K562 (cell line): ENCODE results near the gene MARVELD1. TPM values are rescaled to one million over a fixed set of nuclear protein-coding genes. Genes with fewer than 3 reads are reported as not detected.

Experiments
- ATAC-seq: fragments of 200-7000 bp; cut with Tn5 transposase; 3 replicates; pipeline ENCODE4 v1.9.1; 2020; ENCODE audit warnings: moderate library complexity
- BruUV-seq: library from RNA; stranded (reverse); fragments of 400-500 nt; replicated peaks from 2 replicates; lab custom pipeline; 2021; lab: Mats Ljungman, UMichigan
- CTCF ChIA-PET: fragments of 300-600 bp; formaldehyde crosslinking; extraction: SDS; loops from one replicate; lab custom pipeline; 2021; ENCODE audit warnings: low intra/inter-chr PET ratio; lab: Yijun Ruan, JAX
- POLR2A ChIA-PET: fragments of 300-600, 350-650 bp; sonication (Branson Sonifier 250); formaldehyde crosslinking; extraction: SDS; loops from one replicate; lab custom pipeline; 2021; ENCODE audit warnings: antibody characterized with exemption, inconsistent platforms; lab: Yijun Ruan, JAX
- DNase-seq, 4 experiments: peaks; one replicate each; pipeline versions ENCODE4 v3.0.0 to v3.0.0-alpha.2; 2011 to 2018; ENCODE audit warnings: low spot score in 3 of 4, mixed read lengths in 3 of 4; ENCODE audit errors: extremely low read depth in 1 of 4
- FAIRE-seq: peaks from 2 replicates; lab custom pipeline; 2011; peaks lifted over from hg19 to GRCh38; lab: Jason Lieb, UNC
- H2AFZ ChIP-seq: 2 replicates; pipeline ENCODE4 v1.6.0; 2011; ENCODE audit warnings: low read depth, low read length, control low read depth, inconsistent platforms
- H3K27ac ChIP-seq: fragments of 200-600 bp; 3 replicates; pipeline ENCODE4 v1.8.0; 2011; ENCODE audit warnings: low read depth, mild to moderate bottlenecking, control low read depth, inconsistent platforms, low read length, moderate library complexity, mixed read lengths; ENCODE audit errors: extremely low read depth
- H3K27me3 ChIP-seq, 2 experiments: fragments of 300-600 bp in 1 of 2; 2 replicates in 1 of 2; 3 replicates in 1 of 2; pipeline versions ENCODE4 v1.6.0 to v1.8.0; 2011; ENCODE audit warnings: inconsistent platforms in 2 of 2, low read length in 2 of 2, mild to moderate bottlenecking in 1 of 2, mixed read lengths in 1 of 2, moderate library complexity in 1 of 2; ENCODE audit not compliant: control insufficient read depth in 2 of 2, insufficient read depth in 2 of 2
- H3K36me3 ChIP-seq: fragments of 300-600 bp; 3 replicates; pipeline ENCODE4 v1.8.0; 2011; ENCODE audit warnings: mild to moderate bottlenecking, low read length, inconsistent platforms; ENCODE audit not compliant: control insufficient read depth, insufficient read depth
- H3K4me1 ChIP-seq, 2 experiments: fragments of 200-600 bp in 1 of 2; replicated peaks in 1 of 2; 2 replicates in 1 of 2; 3 replicates in 1 of 2; pipeline versions ENCODE4 v1.5.1 to v1.8.0; 2011; ENCODE audit warnings: inconsistent platforms in 2 of 2, low read length in 2 of 2, mild to moderate bottlenecking in 1 of 2, mixed read lengths in 1 of 2, moderate library complexity in 1 of 2; ENCODE audit not compliant: control insufficient read depth in 2 of 2, insufficient read depth in 2 of 2
- H3K4me2 ChIP-seq: 2 replicates; pipeline ENCODE4 v1.6.1; 2011; ENCODE audit warnings: low read length, control low read depth, inconsistent platforms, mixed read lengths; ENCODE audit not compliant: insufficient read depth
- H3K4me3 ChIP-seq: fragments of 200-600 bp; sonication (generic), shearing (Covaris generic); 2 replicates; pipeline ENCODE4 v1.5.1; 2016; ENCODE audit warnings: control low read depth, inconsistent platforms
- H3K79me2 ChIP-seq: fragments of 200-600 bp; 3 replicates; pipeline ENCODE4 v1.8.0; 2011; ENCODE audit warnings: low read length, inconsistent platforms; ENCODE audit not compliant: control insufficient read depth, insufficient read depth
- H3K9ac ChIP-seq, 2 experiments: 2 replicates each; pipeline versions ENCODE4 v1.6.0 to v1.6.1; 2011; ENCODE audit warnings: low read depth in 2 of 2, low read length in 2 of 2, control low read depth in 1 of 2, inconsistent platforms in 1 of 2, mild to moderate bottlenecking in 1 of 2, mixed read lengths in 1 of 2; ENCODE audit not compliant: insufficient read depth in 1 of 2
- H3K9me1 ChIP-seq: one replicate; pipeline ENCODE4 v1.6.0; 2011; ENCODE audit warnings: inconsistent platforms, mild to moderate bottlenecking, low read length, moderate library complexity; ENCODE audit not compliant: control insufficient read depth, insufficient read depth
- H3K9me3 ChIP-seq: replicated peaks from 2 replicates; pipeline ENCODE4 v1.5.1; 2011; ENCODE audit warnings: low read depth, low read length, inconsistent platforms; ENCODE audit not compliant: control insufficient read depth, insufficient read depth
- H4K20me1 ChIP-seq: replicated peaks from 2 replicates; pipeline ENCODE4 v1.6.1; 2011; ENCODE audit warnings: low read length, inconsistent platforms, mixed read lengths; ENCODE audit not compliant: control insufficient read depth, insufficient read depth
- CHD2 ChIP-seq: IDR thresholded peaks from 2 replicates; pipeline ENCODE4 v1.6.1; 2011; ENCODE audit warnings: low read depth, low read length
- EP400 ChIP-seq: fragments of 450-650 bp; IDR thresholded peaks from 2 replicates; pipeline ENCODE4 v1.6.1; 2017; ENCODE audit warnings: antibody characterized with exemption, mild to moderate bottlenecking, moderate library complexity
- HNRNPH1 ChIP-seq: fragments of 200-400 bp; formaldehyde crosslinking; optimal IDR thresholded peaks from 2 replicates; pipeline ENCODE3; 2017; ENCODE audit warnings: low read depth, mild to moderate bottlenecking, low read length, moderate library complexity
- NCOA4 ChIP-seq: fragments of 450-650 bp; IDR thresholded peaks from 2 replicates; pipeline ENCODE4 v1.6.1; 2018; ENCODE audit warnings: mild to moderate bottlenecking; ENCODE audit not compliant: partially characterized antibody
- ZNF324 ChIP-seq: fragments of 250-450 bp; sonication (Bioruptor Pico); IDR thresholded peaks from 2 replicates; pipeline ENCODE4 v1.4.0; 2020; ENCODE audit warnings: mild to moderate bottlenecking
- WGBS: fragments of 100-300 bp; shearing (Covaris generic); methylation state at CpG from one replicate; pipeline ENCODE4 v1.1.6; 2016; ENCODE audit warnings: low coverage, mixed read lengths; ENCODE audit not compliant: insufficient coverage; ENCODE audit errors: missing lambda C conversion rate; 5-methylcytosine and 5-hydroxymethylcytosine counted together
- in situ Hi-C: fragments of 300-500 bp; cut with MboI; formaldehyde crosslinking; loops from 4 replicates; pipeline ENCODE4 v1.15.0; 2018; ENCODE audit warnings: inconsistent platforms, mixed read lengths
- intact Hi-C: fragments of 100-400 bp; cut with micrococcal nuclease; formaldehyde crosslinking; loops from 2 replicates; pipeline ENCODE4 v1.14.2; 2022
- polyA plus RNA-seq, 8 experiments: library from polyadenylated mRNA; depleted of rRNA in 4 of 8; stranded (reverse) in 5 of 8; unstranded in 3 of 8; fragments of >200 nt; fragmentation: Nextera tagmentation in 2 of 8; fragmentation: Illumina TruSeq in 1 of 8; extraction: Ambion mirVana in 2 of 8; extraction: Trizol in 1 of 8; gene quantifications; 2 replicates each; pipeline versions ENCODE4 v1.2.1 to v1.2.3, GENCODE V29; 2011 to 2014; ENCODE audit warnings: inconsistent platforms in 1 of 8, missing spikeins in 1 of 8
- total RNA-seq, 7 experiments: library from RNA; depleted of rRNA in 6 of 7; stranded (reverse); fragments of >200 nt in 6 of 7; fragmentation: Illumina TruSeq in 2 of 7; extraction: Trizol in 2 of 7; gene quantifications; 2 replicates each; pipeline versions ENCODE4 v1.2.1 to v1.2.3, GENCODE V29; 2011 to 2021; ENCODE audit warnings: low replicate concordance in 1 of 7
- TF ChIP-seq, protein P1 (sequence below), 2 experiments: fragments of 450-650 bp; conservative IDR thresholded peaks; 2 replicates each; pipeline ENCODE4 v1.6.1; 2017; ENCODE audit warnings: mild to moderate bottlenecking in 2 of 2, moderate library complexity in 2 of 2
- TF ChIP-seq, protein P2 (sequence below): fragments of 150-350 bp; conservative IDR thresholded peaks from 2 replicates; pipeline ENCODE4 v1.6.1; 2014; ENCODE audit warnings: low read length

MARVELD1 gene
- total and polyA plus RNA-seq, 9 of the 15 experiments (the other 6 are each of a cell fraction or from before 2014, with no cell fraction given): 2.7 to 12.5 (median 5.3) TPM

DNA sequence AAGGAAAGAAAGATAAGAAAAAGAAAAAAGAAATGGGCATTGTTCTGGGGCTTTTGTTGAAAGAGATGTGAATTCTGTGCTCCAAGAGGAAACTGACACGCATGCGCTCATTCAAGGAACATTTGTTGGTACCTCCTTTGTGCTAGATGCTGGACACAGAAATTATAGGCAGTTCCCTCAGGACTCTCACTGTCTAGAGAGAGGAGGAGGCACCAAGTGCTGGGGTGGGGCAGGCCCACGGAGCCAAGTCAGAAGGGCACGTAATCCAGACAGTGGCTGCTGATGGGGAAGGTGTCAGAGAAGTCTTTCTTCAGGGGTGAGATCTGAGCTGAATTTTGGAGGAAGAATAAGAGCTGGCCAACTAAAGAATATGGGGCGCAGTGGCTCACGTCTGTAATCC, 20.5 kb downstream of the MARVELD1 start:
- BruUV-seq: no TSS peak
- POLR2A ChIA-PET: interaction anchor here (1.0 to 1.5 kb wide), 2 partner anchors 23 to 33 kb away, joined by 3 to 4 read pairs; no protein-coding TSS in a partner anchor
- FAIRE-seq: no peak

More for the DNA sequence above, 20.5 kb downstream of the MARVELD1 start:
- no peak overlapping the region for H3K4me3 ChIP-seq
- DNase-seq (no peak), ATAC-seq (no peak)
- H4K20me1 ChIP-seq: 0 out of 2 replicates have a peak, but pooled peaks cover 6% of the 10 kb centered on the region
- H3K36me3 ChIP-seq: peaks cover 4% of the 10 kb centered on the region; the same call in 1 of the 3 replicates
- in situ Hi-C loops (no loop called here), intact Hi-C loops (loop anchor here (5.0 kb wide), 1 partner anchor 162 kb away; the partner anchor contains the start of gene ANKRD2)
- H3K27me3 ChIP-seq: no peaks in the 10 kb centered on the region
- no peak overlapping the region for H3K27ac ChIP-seq
- H2AFZ ChIP-seq: no peak overlapping the region
- H3K9ac ChIP-seq: no peak overlapping the region
- peaks cover 12 to 14% of the 10 kb centered on the region in 2 experiments; a peak in 4 of 5 replicates for H3K4me1 ChIP-seq
- TF ChIP-seq CHD2 (no peak), EP400 (no peak), NCOA4 (no peak), ZNF324 (no peak), HNRNPH1 (no peak)
- TF ChIP-seq, protein P1, sequence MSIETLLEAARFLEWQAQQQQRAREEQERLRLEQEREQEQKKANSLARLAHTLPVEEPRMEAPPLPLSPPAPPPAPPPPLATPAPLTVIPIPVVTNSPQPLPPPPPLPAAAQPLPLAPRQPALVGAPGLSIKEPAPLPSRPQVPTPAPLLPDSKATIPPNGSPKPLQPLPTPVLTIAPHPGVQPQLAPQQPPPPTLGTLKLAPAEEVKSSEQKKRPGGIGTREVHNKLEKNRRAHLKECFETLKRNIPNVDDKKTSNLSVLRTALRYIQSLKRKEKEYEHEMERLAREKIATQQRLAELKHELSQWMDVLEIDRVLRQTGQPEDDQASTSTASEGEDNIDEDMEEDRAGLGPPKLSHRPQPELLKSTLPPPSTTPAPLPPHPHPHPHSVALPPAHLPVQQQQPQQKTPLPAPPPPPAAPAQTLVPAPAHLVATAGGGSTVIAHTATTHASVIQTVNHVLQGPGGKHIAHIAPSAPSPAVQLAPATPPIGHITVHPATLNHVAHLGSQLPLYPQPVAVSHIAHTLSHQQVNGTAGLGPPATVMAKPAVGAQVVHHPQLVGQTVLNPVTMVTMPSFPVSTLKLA (conservative IDR thresholded peaks at IDR 0.05): no peak
- TF ChIP-seq, protein P2, sequence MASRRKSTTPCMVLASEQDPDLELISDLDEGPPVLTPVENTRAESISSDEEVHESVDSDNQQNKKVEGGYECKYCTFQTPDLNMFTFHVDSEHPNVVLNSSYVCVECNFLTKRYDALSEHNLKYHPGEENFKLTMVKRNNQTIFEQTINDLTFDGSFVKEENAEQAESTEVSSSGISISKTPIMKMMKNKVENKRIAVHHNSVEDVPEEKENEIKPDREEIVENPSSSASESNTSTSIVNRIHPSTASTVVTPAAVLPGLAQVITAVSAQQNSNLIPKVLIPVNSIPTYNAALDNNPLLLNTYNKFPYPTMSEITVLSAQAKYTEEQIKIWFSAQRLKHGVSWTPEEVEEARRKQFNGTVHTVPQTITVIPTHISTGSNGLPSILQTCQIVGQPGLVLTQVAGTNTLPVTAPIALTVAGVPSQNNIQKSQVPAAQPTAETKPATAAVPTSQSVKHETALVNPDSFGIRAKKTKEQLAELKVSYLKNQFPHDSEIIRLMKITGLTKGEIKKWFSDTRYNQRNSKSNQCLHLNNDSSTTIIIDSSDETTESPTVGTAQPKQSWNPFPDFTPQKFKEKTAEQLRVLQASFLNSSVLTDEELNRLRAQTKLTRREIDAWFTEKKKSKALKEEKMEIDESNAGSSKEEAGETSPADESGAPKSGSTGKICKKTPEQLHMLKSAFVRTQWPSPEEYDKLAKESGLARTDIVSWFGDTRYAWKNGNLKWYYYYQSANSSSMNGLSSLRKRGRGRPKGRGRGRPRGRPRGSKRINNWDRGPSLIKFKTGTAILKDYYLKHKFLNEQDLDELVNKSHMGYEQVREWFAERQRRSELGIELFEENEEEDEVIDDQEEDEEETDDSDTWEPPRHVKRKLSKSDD: no peak
- H3K9me1 ChIP-seq: no peaks in the 10 kb centered on the region
- no peaks in the 10 kb centered on the region; the same call in 1 of the 2 replicates for H3K9me3 ChIP-seq
- H3K79me2 ChIP-seq: peaks cover 21% of the 10 kb centered on the region
- H3K4me2 ChIP-seq: no peak overlapping the region
- CTCF ChIA-PET: no interaction called here
- 89% methylated on average over 3 of the region's 6 CpGs for WGBS
